Endometrium (tissue), 2 donors: ENCODE results near the gene PRIMPOL.
"Not testable (repeated sequence)": the region's sequence is repeated elsewhere in the genome, so short reads cannot be mapped to it uniquely, and the experiment has no call there.

ENCODE experiments used
- FAIRE-seq: peaks from 2 replicates; lab custom pipeline; 2012; peaks lifted over from hg19 to GRCh38; lab: Jason Lieb, UNC
- donor health status: control.
- donor health status: control.

The PRIMPOL gene

DNA sequence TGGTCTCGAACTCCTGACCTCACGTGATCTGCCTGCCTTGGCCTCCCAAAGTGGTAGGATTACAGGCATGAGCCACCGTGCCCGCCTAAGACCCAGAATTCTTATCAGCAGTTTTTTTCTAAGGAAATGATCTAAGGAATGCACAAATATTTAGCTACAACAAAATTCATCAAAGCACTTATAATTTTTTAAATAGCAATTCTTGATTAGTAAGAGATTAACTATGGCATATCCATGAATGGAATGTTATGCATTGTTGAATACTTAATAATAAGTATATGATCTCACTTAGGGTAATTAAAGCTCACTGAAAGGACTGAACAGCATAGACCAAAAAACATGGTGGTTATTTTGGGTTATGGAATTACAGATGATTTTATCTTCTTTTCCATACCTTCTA is 66.0 kb downstream of the PRIMPOL start:
- no peak for FAIRE-seq

DNA sequence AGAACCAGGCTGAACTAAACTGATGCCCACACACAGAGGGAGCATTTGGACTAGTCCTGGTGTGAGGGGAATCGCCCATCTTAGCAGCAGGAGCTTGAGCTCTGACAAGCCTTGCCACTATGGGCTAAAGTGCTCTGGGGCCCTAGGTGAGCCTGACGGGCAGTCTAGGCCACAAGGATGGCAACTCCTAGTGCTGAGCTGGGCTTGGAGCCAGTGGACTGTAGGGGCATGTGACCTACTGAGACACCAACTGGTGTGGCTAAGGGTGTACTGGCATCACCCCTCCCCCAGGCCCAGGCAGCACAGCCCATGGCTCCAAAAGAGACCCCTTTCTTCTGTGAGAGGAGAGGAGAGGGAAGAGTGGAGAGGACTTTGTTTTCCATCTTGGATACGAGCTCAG is 69.9 kb downstream of the PRIMPOL start:
- no peak for FAIRE-seq

DNA sequence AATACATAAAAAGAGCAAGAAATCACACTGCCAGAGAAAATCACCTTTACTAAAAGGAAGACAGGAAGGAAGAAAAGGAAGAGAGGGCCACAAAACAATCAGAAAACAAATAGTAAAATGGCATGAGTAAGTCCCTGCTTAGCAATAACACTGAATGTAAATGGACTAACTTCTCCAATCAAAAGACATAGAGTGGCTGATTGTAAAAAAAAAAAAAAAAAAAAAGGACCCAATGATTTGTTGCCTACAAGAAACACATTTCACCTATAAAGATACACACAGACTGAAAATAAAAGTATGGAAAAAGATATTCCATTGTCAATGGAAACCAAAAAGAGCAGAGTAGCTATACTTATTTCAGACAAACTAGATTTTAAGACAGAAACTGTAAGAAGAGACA is 71.7 kb downstream of the PRIMPOL start:
- FAIRE-seq: no peak

DNA sequence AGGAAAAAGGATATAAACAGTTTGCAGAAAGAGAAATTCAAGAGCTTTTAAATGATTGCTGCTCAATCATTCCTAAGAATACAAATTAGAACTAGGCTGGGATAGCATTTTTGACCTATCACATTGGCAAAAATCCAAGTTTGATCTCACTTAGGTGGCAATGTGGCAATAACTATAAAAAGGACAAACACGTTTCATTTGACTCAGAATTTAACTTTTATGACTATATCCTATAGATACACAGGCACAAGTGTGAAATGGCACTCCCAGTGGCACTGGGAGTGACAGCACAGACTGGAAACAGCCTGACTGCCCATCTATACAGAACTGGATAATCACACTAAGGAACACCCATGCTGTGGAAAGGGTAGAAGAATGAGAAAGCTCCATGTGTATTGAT is 73.3 kb downstream of the PRIMPOL start:
- no peak for FAIRE-seq

DNA sequence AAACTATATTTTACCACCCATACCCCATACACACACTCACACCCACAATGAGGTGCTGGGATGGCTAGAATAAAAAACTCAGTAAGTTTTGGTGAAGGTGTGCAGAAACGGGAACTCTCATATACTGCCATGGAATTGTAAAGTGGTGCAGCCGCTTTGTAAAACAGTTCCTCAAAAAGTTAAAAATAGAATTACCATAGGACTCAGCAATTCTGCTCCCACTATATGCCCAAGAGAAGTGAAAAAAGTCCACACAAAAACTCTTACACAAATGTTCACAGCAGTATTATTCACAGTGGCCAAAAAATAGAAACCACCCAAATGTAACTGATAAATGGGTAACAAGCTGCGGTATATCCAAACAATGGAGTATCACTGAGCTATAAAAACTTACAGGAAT is 77.9 kb downstream of the PRIMPOL start:
- no peak for FAIRE-seq

DNA sequence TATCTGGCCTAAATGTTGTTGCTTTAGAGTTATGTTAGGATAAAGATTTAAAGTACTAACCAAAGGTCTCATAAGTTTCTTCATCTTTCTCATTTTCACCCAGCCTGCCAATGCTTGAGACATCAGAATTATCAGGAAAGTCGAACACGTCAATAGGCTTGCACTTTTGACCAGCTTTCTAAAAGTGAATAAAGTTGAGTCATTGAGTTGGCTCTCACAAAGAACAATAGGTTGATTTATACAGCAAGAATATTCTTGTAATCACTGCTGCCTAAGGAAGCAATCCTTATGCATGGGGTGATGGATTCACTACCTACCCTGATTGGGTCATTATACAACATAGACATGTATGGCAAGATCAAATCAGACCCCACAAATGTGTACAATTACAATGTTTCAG is 79.3 kb downstream of the PRIMPOL start:
- no peak for FAIRE-seq

DNA sequence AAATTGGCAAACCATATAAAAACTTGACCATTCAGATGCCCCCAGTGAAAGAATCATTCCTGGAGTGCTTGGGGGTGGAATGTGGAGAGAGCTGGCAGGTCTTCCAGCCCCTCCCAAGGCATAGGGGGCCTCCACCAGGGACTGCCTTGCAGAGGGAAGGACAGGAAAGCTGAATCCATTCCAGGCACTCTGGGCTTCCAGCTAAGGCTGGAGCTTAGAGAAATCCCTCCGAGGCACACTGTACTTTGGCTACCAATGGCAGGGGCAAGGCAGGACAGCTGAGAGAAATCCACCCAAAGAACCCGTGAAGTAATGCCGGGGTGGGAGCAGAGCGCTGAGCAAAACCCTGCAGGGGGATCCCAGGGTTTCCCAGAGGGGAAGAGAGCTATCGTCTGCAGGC is 80.4 kb downstream of the PRIMPOL start:
- no peak for FAIRE-seq

DNA sequence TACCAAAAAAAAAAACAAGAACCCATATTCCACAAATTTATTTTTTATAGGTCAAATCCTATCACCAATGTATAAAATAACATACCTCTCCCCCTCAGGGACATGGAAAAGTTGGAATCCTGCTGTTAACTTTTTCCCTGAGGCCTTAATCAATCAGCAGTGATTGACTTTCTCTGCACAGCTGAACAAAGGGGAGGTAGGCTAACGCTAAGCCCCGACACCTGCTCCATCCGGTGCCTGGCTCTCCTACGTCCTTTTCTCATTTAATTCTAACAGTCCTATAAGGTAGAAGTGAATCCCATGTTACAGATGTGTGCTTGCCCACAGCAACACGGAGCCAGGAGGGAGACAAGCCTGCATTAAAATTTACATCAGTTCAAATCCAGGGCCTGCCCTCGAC is 81.5 kb downstream of the PRIMPOL start:
- no peak for FAIRE-seq

DNA sequence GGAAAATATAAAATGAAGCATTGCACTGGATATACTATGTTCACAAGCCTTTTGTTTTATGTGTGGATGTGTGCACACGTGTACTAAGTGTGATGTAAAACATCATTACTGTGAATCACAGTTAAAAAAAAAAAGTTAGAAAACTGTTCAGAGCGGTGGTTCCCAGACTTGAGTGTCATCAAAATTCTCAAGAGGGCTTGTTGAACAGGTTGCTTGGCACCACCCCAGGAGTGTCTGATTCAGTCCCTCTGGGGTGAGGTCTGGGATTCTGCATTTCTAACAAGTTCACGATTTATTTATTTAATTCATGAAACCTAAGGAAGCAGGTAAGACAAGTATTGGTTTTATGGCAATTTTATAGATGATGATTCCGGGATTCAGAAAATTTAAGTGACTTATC is 82.6 kb downstream of the PRIMPOL start:
- no peak for FAIRE-seq

DNA sequence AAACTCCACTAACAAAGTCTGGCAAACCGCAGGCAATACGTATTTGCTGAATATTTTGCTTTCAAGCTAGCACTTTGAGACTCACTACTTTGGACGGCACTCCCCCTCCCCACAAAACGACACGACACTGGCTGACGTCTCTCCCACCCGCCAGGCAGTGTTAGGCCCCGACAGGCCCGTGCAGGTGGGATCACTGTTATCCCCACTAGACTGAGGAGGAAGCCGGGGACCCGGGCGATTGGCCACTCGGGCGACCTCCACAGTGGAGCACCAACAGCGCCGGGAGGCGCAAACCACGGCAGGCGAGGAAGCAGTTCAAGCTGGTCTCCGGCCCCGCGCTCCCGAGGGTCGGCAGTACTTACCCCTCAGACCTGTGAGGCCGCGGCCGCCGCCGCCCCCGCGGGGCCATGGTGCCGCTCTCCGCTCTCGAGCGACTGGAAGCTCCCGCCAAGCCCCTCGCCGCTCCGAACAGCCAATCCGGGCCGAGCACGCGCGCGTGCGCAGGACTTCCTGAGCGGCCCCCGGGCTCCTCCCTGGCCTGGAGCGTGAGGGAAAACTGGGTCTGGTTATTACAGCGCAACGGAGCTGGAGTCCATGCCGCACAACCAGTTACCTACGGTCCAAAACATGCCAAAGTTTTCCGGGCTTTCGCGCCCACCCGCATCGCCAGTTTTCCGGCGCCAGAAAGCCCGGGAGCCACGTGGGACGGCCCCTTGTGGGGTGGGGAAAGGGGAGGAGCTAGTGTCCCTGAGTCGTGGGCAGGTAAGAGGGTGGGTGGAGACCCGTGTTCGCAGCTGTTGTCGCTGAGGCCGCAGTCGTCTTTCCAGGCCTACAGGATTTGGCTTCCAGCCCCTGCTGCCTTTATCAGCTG is 84.4 kb downstream of the PRIMPOL start, which contains the start of gene CENPU:
TSS of gene CENPU (minus strand) at position 443 of the 871 bp plus-strand sequence. CDS start at position 409, 34 bp downstream.
- FAIRE-seq: peak; percentile 97

DNA sequence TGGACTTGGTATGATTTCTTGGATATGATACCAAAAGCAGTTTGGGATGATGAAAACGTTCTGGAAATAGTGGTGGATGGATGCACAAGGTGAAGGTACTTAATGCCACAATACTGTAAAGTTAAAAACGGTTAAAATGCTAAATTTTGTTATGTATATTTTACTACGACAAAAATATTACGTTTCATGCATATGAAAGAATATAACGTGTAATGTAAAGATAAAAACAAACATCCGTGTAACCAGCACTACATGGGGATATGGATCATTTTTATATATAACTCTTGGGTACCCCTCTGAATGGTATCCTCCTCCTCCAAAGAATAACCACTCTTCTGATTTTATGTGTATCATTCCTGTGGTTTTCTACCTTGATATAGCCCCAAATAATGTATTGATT is 85.2 kb downstream of the PRIMPOL start:
- no peak for FAIRE-seq

DNA sequence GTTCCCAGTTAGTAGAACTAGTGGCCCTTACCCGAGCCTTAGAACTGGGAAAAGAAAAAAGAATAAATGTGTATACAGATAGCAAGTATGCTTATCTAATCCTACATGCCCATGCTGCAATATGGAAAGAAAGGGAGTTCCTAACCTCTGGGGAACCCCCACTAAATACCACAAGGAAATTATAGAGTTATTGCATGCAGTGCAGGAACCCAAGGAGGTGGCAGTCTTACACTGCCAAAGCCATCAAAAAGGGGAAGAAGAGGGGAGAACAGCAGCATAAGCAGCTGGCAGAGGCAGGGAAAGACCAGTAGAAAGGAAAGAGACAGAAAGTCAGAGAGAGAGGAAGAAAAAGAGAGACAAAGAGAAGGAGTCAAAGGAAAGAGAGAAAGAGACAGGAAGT is 90.0 kb downstream of the PRIMPOL start:
- FAIRE-seq: not testable (repeated sequence)

DNA sequence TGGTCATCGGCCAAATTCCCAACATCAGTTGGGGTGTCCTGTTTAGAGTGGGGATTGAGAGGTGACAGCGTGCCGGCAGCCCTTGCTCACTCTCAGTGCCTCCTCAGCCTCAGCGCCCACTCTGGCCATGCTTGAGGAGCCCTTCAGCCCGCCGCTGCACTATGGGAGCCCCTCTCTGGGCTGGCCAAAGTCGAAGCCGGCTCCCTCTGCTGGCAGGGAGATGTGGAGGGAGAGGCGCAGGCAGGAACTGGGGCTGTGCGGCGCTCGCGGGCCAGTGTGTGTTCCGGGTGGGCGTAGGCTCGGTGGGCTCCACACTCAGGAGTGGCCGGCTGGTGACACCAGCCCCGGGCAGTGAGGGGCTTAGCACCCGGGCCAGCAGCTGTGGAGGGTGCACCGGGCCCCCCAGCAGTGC is 91.4 kb downstream of the PRIMPOL start:
- FAIRE-seq: no peak

DNA sequence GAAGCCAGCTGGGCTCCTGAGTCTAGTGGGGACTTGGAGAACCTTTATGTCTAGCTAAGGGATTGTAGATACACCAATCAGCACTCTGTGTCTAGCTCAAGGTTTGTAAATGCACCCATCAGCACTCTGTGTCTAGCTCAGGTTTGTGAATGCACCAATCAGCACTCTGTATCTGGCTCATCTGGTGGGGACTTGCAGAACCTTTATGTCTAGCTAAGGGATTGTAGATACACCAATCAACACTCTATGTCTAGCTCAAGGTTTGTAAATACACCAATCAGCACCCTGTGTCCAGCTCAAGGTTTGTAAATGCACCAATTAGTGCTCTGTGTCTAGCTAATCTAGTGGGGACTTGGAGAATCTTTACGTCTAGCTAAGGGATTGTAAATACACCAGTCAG is 92.1 kb downstream of the PRIMPOL start:
- not testable (repeated sequence) for FAIRE-seq

DNA sequence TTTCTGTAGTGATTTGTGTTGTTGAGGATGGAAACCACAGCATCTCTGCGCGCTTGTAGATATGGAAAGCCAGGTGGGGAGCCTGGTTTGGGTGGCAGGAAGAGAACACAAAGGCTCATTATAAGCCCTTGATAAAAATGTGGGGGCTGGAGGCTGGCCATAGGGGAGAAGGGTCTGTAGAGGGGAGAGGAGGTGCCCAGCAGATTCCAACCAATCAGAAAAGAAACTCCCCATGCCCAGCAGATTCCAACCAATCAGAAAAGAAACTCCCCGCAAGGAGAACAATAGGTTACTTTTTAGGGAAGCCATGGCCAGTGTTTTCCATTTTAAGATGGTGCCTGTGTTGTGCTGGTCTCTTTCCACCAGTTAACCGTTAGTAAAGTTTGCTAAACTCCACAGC is 94.1 kb downstream of the PRIMPOL start:
- FAIRE-seq: no peak

DNA sequence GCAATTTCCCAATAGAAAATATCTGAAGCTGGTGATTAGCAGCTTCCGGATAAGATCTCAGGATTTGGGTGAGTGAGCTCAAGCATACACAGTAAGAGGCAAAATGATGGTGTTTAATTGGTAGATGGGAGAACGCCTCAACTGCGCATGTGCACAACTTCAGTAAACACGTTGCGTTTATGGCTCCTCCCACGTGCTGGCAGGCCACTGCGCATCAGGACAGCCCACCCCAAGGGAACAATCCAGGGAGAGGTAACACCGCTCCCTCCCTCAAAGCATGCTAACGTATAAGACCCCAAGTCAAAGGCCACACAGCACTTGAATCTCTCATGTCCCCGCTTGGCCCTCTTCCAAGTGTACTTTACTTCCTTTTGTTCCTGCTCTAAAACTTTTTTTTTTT is 94.7 kb downstream of the PRIMPOL start:
- no peak for FAIRE-seq
